GM18498 (cell line): Measurements from ENCODE around the gene LGR6.
"Not testable (repeated sequence)": the region's sequence is repeated elsewhere in the genome, so short reads cannot be mapped to it uniquely, and the experiment has no call there.

ENCODE experiments used
- ATAC-seq: cut with Tn5 transposase; IDR thresholded peaks from one replicate; pipeline ENCODE4 v1.9.1; 2021; ENCODE audit warnings: mild to moderate bottlenecking, moderate library complexity; ENCODE audit not compliant: unreplicated experiment

The LGR6 gene

DNA sequence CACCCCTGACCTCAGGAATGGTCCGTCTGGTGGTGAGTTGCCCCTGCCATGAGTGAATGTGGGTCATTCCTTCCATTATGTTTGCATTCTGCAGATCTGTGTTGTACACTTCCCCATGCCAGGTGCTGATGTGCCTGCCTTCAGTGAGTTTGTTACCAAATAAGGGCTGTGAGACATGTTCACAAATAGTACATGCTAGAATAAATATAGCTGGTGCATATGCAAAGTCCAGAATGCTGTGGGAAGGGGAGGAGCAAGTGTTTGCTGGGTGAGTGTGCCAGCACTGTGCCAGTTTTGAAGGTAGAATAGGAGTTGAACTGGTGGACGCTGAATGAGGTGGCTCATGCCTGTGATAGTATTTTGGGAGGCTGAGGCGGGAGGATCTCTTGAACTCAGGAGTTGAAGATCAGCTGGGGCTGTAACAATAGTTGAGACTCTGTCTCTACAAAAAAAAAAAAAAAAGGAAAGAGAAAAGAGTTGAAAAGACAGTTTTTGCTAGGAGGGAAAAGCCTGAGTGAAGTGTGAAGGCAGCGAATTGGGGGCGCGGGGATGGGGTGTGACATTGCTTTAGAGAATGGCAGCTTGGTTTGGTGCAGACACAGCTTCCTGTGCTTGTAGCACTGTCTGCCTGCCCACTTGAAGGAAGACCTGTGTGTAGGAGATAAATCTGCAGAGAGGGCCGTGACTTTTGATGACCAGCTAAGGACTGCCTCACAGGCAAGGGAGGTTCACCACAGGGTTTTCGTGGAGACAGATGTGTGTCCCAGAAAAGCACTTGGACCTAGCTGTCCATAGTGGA lies 61.1 kb downstream of the LGR6 start:
- ATAC-seq: no peak

DNA sequence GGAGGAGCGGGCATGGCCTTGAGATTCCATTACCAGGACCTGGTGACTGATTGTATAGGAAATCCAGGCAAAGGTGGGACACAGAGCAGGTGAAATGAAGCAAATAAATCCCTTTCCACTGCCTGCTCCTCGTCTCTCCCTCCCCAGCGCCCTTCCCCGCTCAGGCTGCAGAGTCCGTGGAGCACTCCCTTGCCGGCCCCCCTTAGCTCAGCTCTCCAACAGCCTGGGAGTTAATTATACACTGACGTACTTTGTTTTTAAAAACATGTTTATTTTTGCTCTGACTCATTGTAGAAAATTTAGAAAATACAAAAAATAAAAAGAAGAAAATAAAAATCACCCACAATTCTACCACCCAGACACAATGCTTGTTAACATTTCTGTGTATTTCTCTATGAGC lies 61.7 kb downstream of the LGR6 start:
- no peak for ATAC-seq

DNA sequence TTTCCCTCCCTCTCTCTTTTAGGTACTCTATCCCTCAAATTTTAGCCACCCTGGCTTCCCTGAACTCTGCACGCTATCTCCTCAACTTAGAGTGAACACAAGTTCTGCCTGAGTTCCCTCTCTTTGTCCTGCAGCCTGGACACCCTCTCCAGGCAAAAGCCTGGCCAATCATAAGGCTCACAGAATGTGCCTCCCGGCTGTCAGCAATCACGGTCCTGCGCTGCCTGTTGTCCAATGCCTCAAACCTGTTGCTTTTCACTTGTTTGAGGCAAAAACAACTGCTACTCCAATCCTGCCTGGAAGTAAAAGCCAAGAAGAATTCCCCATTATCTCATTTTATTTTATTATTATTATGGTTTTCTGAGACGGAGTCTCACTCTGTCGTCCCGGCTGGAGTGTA lies 66.1 kb downstream of the LGR6 start:
- no peak for ATAC-seq

DNA sequence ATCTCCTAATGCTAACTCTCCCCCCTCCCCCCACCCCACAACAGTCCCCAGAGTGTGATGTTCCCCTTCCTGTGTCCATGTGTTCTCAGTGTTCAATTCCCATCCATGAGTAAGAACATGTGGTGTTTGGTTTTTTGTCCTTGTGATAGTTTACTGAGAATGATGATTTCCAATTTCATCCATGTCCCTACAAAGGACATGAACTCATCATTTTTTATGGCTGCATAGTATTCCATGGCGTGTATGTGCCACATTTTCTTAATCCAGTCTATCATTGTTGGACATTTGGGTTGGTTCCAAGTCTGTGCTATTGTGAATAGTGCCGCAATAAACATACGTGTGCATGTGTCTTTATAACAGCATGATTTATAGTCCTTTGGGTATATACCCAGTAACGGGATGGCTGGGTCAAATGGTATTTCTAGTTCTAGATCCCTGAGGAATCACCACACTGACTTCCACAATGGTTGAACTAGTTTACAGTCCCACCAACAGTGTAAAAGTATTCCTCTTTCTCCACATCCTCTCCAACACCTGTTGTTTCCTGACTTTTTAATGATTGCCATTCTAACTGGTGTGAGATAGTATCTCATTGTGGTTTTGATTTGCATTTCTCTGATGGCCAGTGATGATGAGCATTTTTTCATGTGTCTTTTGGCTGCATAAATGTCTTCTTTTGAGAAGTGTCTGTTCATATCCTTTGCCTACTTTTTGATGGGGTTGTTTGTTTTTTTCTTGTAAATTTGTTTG lies 67.8 kb downstream of the LGR6 start:
- not testable (repeated sequence) for ATAC-seq

DNA sequence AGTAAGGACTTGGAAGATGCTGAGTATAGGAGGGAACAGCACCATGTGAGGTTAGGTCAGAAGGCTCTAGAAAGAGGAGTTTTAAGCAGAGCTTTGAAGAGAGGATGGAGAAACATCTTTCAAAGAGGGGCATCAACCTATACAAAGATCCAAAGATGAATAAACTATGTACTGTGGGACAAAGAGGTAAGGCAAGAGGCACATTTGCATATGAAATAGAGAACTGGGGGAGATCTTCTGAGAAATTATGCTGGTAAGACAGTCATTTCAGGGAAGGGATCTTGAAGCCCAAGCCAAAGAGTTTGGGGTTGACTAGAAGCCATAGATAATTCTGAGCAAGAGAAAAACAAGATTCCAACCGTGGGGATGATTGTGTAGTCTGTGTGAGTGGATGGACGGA lies 70.0 kb downstream of the LGR6 start:
- ATAC-seq: no peak

DNA sequence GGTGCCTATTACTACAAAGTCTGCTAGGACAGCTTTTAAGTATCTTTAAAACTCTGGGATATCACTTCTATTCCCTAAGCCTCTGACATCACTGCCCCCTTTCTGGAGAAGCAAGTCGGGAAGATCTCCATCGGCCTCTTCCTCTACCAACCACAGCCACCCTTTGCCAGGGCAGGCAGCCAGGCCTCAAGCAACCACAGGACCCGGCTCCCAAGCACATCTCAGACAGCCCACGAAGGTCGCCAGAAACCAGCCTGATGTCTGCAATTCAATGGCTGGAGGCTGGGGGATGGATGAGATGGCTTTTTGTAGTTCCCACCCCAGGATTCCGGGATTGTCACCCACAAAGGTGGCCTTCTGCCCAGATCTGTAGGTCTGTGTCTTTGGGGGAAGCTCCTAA lies 70.7 kb downstream of the LGR6 start:
- ATAC-seq: no peak

DNA sequence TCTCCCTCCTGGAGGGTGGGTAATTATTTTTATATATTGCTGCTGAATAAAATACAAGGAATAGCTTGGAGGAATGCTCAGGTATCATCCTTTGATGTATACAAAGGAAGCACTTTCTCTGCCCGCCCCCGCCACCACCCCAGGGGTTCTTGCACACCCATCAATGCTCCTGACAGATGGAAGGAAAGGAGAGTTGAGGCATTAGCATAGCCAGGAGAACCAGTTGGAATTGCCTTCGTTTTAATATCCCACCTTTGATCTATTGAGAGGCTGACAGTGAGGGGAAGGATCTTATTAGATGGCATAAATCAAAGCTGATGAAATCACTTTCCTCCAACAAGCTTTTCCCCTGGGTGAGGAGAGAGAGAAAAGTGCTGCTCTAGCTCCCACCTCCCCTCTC lies 71.1 kb downstream of the LGR6 start:
- ATAC-seq: no peak

DNA sequence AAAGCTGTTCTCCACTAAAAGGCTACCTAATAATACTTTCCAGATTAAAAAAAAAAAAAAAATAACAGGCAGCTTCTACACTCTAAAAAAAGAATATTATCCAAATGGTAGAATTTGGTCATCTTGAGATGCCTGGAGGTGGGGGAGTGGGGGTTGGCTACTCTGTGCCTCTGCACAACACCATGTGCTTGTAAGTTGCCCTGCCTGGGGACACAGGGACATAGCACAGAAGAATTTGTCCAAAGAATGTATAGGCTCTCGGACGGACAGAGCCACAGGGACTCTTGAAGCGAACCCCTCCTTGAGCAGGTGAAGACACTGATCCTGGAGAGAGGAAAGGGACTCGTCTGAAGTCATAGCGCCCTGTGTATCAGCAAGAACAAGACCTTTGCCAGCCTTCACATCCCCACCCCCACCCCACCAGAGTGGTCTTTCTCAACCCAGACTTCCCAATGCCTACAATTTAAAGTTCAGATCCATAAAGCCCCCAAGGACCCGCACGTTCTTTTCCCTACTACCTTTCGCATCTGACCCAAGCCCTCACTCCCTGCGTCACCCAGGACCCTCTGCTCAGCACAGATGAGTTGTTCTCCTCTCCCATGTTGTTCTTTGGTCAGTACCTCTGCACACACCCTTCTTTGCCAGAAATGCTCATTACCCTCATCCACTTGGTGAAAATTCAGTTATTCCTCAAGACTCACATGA lies 72.6 kb downstream of the LGR6 start:
- no peak for ATAC-seq

DNA sequence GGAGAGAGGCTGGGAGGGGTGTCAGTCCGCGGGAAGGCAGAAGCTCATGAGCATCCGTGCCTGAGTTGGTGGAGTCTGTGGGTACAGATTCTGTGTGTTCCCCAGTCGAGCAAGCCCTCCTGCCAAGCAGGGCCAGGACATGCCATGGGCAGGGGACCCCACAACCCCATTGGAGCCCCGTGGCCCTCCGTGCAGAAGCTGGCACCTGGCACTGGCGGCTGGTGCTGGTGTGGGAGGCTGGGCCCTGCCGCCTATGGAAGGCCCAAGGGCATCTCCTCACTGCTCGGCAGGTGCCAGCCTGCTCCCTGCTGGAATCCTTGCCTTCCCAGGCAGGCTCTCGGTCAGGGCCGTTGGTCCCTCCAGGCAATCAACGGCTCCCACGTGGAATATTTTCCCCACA lies 74.4 kb downstream of the LGR6 start:
- no peak for ATAC-seq

DNA sequence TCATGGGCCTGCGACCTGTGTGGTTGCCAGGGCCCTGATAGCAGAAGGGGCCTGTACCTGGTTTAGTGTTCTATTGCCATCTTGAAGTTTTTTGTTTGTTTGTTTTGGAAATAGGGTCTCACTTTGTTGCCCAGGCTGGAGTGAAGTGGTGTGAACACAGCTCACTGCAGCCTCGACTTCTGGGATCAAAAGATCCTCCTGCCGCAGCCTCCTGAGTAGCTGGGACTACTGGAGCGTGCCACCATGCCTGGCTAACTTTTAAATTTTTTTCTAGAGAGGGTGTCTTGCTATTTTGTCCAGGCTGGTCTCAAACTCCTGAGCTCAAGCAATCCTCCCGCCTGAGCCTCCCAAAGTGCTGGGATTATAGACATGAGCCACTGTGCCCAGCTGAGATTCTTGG lies 75.2 kb downstream of the LGR6 start:
- ATAC-seq: no peak

DNA sequence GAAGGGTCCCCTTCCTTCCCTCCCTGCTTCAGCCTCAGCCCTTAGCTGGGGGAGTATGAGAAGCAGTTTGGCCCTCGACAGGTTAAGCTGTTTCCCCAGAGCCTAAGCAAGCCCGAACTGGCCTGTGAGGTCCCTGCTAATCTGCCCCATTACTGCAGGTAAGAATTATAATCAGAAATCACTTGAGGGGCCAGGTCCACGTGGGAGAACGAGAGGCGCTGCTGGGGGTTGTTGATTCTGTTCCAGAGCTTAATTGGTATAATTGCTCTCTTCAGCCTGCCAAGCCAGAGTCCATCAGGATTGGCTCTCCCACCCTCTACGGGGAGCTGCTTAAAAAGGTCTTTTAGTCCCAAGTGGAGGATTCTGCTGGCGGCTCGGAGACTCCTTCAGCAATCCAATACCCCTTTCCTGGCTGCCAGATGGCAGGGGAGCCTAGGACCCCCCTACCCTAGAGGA lies 77.3 kb downstream of the LGR6 start:
- ATAC-seq: no peak

DNA sequence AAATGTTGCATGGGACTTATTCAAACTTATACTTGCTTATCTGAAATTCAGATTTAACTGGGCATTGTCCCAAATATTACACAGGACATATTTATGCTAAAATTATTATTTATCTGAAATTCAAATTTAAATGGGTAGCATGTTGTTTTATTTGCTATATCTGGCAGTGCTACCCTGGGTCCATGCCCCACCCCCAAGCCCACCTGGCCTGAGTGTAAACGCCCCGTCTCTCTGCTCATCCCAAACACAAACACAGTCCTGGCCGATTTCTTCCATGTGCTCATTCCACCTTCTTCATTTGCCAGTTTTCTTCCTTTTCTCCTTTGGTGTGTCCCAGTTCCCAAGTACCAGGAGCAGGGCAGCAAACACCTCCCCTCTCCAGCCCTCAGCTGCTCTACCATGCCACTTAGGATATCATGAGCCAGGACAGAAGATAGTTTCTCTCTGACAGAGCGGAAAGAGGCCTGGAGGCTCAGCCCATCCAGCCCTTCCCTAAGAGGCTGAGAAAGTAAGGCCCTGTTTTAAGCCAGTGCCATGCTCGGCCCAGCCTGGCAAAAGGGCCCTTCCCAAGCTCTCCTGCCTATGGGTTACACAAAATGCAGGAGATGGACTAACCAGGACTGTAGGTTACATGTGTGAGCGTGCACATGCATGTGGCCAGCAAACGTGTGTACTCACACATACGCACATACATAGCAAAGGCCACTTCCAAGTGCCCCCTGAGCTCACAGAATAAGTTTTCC lies 78.7 kb downstream of the LGR6 start:
- ATAC-seq: no peak

DNA sequence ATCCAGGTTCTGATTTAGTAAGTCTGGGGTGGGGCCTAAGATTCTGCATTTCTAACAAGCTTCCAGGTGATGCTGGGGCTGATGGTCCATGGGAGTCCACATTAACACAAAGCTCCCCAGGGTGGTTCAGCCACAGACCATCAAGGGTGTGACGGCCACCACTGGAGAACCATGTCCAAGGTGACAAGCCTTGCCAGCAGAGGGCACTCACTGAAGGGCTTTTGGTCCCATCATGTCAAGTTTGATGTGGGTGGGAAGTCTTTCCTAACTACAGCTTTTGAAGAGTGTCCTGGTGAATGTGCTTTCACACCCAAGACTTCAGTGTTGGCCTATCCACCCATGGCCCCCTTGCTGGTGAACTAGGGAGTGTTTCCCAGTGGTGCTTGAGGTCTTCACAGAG lies 81.0 kb downstream of the LGR6 start:
- ATAC-seq: no peak

DNA sequence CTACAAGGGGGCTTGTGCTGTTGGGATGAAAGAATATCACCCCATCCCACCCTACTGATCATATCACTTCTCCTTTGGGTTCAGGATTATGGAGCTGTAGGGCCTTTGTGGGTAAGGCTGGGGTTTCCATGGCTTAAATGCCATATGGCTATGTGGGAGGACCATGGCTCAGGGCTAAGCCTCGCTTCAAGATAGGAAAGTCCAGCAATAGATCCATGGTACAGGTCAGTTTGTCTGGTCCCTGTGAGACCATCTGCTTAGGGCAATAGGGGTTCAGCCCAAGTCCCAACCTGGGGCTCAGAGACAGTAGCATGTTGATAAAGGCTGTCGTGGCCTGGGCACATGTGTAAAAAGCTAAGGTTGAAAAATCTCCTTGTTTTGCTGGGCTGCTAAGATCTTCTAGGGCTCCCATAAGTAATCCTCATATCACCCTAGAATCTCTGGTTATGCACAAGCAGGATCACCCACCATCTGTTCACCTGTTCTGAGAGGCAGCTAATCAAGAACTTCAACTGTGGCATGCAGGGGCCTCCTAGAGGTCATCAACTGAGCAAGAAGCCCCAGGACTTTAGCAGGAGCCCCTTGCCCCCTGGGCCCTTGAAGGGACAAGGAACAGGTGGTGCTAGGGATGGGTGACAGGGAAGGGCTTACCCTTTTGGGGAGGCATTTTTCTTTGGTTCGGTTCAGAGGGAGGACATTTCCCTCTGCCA lies 81.6 kb downstream of the LGR6 start:
- ATAC-seq: no peak

DNA sequence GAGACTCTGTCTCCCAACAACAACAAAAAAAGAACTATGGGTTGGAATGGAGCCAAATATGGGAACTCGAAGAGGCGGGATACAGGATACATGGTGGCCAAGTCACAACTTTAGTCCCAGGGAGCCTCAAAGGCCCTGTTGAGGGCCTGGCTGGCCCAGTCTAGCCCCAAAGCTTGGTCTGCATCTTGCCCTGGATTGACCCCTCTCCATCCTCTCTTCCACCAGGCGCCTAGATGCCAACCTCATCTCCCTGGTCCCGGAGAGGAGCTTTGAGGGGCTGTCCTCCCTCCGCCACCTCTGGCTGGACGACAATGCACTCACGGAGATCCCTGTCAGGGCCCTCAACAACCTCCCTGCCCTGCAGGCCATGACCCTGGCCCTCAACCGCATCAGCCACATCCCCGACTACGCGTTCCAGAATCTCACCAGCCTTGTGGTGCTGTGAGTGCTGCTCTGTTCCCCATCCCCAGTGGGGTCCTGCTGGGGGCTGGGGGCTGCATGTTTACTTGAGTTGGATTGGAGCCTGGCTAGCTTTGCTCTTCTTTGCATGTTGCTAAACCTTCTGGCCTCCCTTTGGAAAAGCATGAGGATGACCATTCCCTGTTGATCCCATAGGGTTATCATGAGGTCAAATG lies 82.6 kb downstream of the LGR6 start:
- ATAC-seq: no peak

DNA sequence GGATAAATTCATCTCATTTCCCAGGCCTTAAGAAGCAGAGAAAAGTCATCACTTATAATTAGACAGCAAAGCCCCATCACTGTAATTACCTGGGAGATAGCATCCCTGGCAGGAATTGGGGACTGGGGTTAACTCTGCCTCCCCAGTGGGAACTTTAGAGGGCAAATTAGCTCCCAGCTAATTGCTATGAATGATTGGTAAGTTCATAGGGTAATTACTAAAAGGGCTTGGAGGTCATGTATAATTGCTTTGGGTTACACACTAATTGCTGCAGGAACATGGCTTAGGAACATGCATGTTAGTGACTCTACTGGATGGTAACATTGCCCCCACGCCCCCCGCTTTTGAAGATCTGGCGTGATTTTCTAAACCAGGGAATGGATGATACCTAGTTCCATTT lies 83.3 kb downstream of the LGR6 start:
- ATAC-seq: no peak

DNA sequence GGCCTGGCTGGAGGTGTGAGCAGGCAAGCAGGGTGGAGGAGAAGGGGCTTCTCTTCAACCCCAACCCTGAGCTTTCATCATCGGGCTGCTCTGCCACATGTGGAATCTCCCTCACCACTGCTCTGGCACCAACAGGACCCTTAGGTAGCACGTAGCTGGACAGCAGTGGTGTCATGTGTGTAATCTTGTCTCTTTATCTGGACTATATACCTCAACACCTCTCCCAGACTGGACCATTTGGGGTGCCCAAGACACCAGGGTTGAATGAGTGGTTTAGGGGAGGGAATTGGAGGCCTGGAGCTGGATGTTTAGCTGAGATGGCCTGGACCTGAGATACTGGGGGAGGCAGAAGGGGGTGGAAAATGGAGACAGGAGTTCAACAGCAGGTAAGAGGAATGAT lies 85.2 kb downstream of the LGR6 start:
- ATAC-seq: no peak

DNA sequence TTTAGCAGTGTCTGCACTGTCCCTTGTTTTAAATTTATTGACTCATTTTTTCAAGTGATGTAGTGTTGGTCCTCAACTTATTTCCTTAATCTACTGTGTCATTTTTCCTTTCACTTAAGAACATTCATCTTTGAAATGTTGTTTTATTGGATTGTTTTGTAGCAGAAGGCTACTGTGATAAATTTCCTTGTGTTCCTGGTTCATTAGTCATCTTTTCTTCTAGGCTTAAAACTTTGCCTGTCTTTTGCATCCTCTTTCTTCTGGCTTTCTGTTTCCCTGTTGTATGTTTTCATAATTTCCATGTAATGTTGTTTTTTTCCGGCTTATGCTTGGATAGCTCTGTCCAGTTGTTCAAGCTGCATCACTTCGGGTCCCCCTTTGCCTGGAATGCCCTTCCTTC lies 86.2 kb downstream of the LGR6 start:
- ATAC-seq: no peak

DNA sequence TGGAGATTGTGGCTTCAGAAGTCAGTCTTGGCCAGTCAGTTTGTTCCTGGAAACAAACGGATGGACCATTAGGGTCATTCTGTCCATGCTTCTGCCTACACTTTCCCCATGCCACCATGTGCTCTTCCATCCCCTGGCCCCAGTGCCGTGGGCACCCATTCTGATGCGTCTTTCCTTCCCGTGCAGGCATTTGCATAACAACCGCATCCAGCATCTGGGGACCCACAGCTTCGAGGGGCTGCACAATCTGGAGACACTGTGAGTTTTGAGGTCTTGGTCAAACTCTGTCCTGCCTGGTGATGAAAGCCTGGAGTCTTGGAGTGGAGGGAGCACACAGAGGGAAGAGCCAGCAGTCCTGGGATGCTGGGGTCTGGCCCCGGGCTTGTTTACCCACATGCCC lies 87.0 kb downstream of the LGR6 start:
- no peak for ATAC-seq
